Thyroid gland (tissue), 4 donors: ENCODE results near the gene ZFYVE26.

ENCODE experiments used
- POLR2A ChIP-seq, 2 donors: fragments of 450-650 bp; IDR thresholded peaks; one replicate each; pipeline ENCODE4 v1.6.1; 2017; ENCODE audit warnings: antibody characterized with exemption in 2 of 2, mild to moderate bottlenecking in 2 of 2, moderate library complexity in 1 of 2
- TF ChIP-seq, protein P1 (sequence below), 6 experiments: fragments of 200-600 bp in 3 of 6; fragments of 450-650 bp in 3 of 6; sonication (generic) in 3 of 6; IDR thresholded peaks; one replicate each; pipeline ENCODE4 v1.5.1; 2016 to 2019; ENCODE audit warnings: antibody characterized with exemption in 6 of 6, mild to moderate bottlenecking in 2 of 6, inconsistent platforms in 1 of 6, moderate library complexity in 1 of 6

DNA sequence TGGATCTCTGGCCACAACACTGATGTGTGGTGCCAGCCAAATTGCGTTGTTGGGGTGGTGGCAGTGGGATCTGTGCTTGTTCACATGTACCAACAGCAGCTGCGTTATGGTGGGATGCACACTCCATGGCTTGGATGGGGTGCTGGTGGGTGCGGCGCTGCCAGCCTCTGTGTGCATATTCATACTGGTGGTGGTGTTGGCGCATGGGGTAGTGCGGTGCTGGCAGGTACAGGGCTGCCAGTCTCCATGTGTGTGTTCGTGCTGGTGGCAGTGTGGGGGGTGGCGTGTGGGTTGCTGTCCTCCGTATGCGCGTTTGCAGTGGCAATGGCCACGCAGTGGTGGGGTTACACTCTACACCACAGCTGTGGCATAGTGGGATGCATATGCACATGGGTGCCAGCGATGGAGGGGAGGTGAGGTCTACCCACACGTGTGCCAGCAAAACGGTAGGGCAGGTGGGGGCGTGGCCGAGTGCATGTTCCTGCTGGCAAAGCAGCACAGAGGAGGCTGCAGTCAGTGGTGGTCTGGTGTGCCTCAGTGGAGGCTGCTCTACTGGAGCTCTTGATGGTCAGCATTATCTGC lies 29.7 kb upstream of the ZFYVE26 start:
- no peak for TF ChIP-seq POLR2A (IDR thresholded peaks at IDR 0.05)
- TF ChIP-seq, protein P1, sequence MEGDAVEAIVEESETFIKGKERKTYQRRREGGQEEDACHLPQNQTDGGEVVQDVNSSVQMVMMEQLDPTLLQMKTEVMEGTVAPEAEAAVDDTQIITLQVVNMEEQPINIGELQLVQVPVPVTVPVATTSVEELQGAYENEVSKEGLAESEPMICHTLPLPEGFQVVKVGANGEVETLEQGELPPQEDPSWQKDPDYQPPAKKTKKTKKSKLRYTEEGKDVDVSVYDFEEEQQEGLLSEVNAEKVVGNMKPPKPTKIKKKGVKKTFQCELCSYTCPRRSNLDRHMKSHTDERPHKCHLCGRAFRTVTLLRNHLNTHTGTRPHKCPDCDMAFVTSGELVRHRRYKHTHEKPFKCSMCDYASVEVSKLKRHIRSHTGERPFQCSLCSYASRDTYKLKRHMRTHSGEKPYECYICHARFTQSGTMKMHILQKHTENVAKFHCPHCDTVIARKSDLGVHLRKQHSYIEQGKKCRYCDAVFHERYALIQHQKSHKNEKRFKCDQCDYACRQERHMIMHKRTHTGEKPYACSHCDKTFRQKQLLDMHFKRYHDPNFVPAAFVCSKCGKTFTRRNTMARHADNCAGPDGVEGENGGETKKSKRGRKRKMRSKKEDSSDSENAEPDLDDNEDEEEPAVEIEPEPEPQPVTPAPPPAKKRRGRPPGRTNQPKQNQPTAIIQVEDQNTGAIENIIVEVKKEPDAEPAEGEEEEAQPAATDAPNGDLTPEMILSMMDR (IDR thresholded peaks at IDR 0.05), result no peak
